Type B pancreatic cell (in vitro differentiated cells): ENCODE data around the gene RAB40C. TPM values are rescaled to one million over a fixed set of nuclear protein-coding genes. Genes with fewer than 3 reads are reported as not detected.

Experiments used
- DNase-seq: peaks from one replicate; pipeline ENCODE4 v3.0.0; 2021; ENCODE audit warnings: mixed read lengths; ENCODE audit not compliant: unreplicated experiment; ENCODE audit errors: extremely low spot score
- H3K27ac Mint-ChIP-seq: 2 replicates; pipeline ENCODE4 v1.8.0; 2021; ENCODE audit warnings: mild to moderate bottlenecking, mixed read lengths
- H3K27me3 Mint-ChIP-seq: 2 replicates; pipeline ENCODE4 v1.8.0; 2021; ENCODE audit warnings: mixed read lengths
- H3K36me3 Mint-ChIP-seq: 2 replicates; pipeline ENCODE4 v1.8.0; 2021; ENCODE audit warnings: mixed read lengths
- H3K4me1 Mint-ChIP-seq: one replicate; pipeline ENCODE4 v1.8.0; 2021; ENCODE audit warnings: mixed read lengths; ENCODE audit not compliant: unreplicated experiment
- H3K4me3 Mint-ChIP-seq: 2 replicates; pipeline ENCODE4 v1.8.0; 2021; ENCODE audit warnings: mild to moderate bottlenecking, mixed read lengths
- H3K9me3 Mint-ChIP-seq: 2 replicates; pipeline ENCODE4 v1.8.0; 2021; ENCODE audit warnings: mixed read lengths
- total RNA-seq: library from RNA; stranded (reverse); gene quantifications from 2 replicates; pipeline ENCODE4 v1.2.1, GENCODE V29; 2021; ENCODE audit warnings: low replicate concordance
- TF ChIP-seq, protein P1 (sequence below): fragments of 200-600 bp; sonication (generic); conservative IDR thresholded peaks from 2 replicates; pipeline ENCODE4 v1.5.0; 2021; ENCODE audit warnings: antibody characterized with exemption, mild to moderate bottlenecking

The RAB40C gene
- total RNA-seq, 1 donor from 2014 or later = 26.5 TPM

- H3K27me3 Mint-ChIP-seq = no peaks in the 10 kb centered on the region
- DNase-seq = no peak
- no peaks in the 10 kb centered on the region for H3K36me3 Mint-ChIP-seq
- H3K4me1 Mint-ChIP-seq = peaks cover 8% of the 10 kb centered on the region
- TF ChIP-seq, protein P1, sequence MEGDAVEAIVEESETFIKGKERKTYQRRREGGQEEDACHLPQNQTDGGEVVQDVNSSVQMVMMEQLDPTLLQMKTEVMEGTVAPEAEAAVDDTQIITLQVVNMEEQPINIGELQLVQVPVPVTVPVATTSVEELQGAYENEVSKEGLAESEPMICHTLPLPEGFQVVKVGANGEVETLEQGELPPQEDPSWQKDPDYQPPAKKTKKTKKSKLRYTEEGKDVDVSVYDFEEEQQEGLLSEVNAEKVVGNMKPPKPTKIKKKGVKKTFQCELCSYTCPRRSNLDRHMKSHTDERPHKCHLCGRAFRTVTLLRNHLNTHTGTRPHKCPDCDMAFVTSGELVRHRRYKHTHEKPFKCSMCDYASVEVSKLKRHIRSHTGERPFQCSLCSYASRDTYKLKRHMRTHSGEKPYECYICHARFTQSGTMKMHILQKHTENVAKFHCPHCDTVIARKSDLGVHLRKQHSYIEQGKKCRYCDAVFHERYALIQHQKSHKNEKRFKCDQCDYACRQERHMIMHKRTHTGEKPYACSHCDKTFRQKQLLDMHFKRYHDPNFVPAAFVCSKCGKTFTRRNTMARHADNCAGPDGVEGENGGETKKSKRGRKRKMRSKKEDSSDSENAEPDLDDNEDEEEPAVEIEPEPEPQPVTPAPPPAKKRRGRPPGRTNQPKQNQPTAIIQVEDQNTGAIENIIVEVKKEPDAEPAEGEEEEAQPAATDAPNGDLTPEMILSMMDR = no peak
- H3K27ac Mint-ChIP-seq = no peak overlapping the region
- H3K4me3 Mint-ChIP-seq = no peak overlapping the region
- H3K9me3 Mint-ChIP-seq = no peaks in the 10 kb centered on the region
These were observed 13.6 kb upstream of the RAB40C start for GRCh38 chr16:576197-576822.

- peaks cover 3% of the 10 kb centered on the region for H3K4me1 Mint-ChIP-seq
- no peaks in the 10 kb centered on the region for H3K9me3 Mint-ChIP-seq
- H3K27ac Mint-ChIP-seq = no peak overlapping the region
- H3K27me3 Mint-ChIP-seq = no peaks in the 10 kb centered on the region
- TF ChIP-seq, protein P1 = peak; percentile 26
- no peak for DNase-seq
- no peaks in the 10 kb centered on the region for H3K36me3 Mint-ChIP-seq
- no peak overlapping the region for H3K4me3 Mint-ChIP-seq
These were observed 13.1 kb upstream of the RAB40C start for GRCh38 chr16:576823-577201.

GRCh38 chr16:577796-578195 is 12.1 kb upstream of the RAB40C start:
- no peaks in the 10 kb centered on the region for H3K4me1 Mint-ChIP-seq
- DNase-seq = no peak
- TF ChIP-seq, protein P1 = no peak
- no peaks in the 10 kb centered on the region for H3K9me3 Mint-ChIP-seq
- no peak overlapping the region for H3K27ac Mint-ChIP-seq
- H3K36me3 Mint-ChIP-seq = no peaks in the 10 kb centered on the region
- no peaks in the 10 kb centered on the region for H3K27me3 Mint-ChIP-seq
- no peak overlapping the region for H3K4me3 Mint-ChIP-seq

- no peak overlapping the region for H3K4me3 Mint-ChIP-seq
- no peaks in the 10 kb centered on the region for H3K9me3 Mint-ChIP-seq
- TF ChIP-seq, protein P1 = no peak
- H3K27ac Mint-ChIP-seq = no peak overlapping the region
- H3K36me3 Mint-ChIP-seq = no peaks in the 10 kb centered on the region
- no peaks in the 10 kb centered on the region for H3K4me1 Mint-ChIP-seq
- H3K27me3 Mint-ChIP-seq = no peaks in the 10 kb centered on the region
- no peak for DNase-seq
These were observed 11.5 kb upstream of the RAB40C start for GRCh38 chr16:578232-578869.

DNA sequence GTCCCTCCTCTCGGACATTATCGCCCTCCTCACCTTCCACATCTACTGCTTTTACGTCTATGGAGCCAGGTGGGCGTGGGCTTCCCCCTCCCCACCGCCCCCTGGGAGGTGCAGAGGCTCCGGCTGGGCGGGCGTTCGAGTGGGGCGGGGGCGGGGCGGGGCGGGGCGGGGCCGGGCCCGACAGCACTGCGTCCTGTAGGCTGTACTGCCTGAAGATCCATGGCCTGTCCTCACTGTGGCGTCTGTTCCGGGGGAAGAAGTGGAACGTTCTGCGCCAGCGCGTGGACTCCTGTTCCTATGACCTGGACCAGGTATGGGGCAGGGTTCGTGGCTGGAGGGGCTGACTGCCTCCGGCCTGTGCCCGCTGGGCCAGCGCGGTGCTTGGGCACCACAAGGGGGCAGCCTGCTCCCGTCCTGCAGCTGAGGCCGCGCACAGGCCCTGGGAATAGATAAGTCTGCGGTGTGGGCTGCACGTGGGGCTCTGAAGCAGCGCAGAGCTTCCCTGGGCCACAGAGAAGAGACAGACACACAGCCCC is 10.9 kb upstream of the RAB40C start:
- H3K27me3 Mint-ChIP-seq = no peaks in the 10 kb centered on the region
- H3K4me3 Mint-ChIP-seq = no peak overlapping the region
- H3K9me3 Mint-ChIP-seq = no peaks in the 10 kb centered on the region
- H3K4me1 Mint-ChIP-seq = no peaks in the 10 kb centered on the region
- H3K27ac Mint-ChIP-seq = no peak overlapping the region
- H3K36me3 Mint-ChIP-seq = no peaks in the 10 kb centered on the region
- TF ChIP-seq, protein P1 = peak; percentile 87
- no peak for DNase-seq
